Epithelial cell of proximal tubule (primary cell): ENCODE results near the gene NEK4. TPM values are rescaled to one million over a fixed set of nuclear protein-coding genes. Genes with fewer than 3 reads are reported as not detected.
"Not testable (repeated sequence)": the region's sequence is repeated elsewhere in the genome, so short reads cannot be mapped to it uniquely, and the experiment has no call there.

Experiments
- DNase-seq: peaks from one replicate; pipeline ENCODE4 v3.0.0-alpha.2; 2011; ENCODE audit warnings: low read depth
- H3K4me3 ChIP-seq: 2 replicates; pipeline ENCODE4 v1.5.1; 2011; ENCODE audit warnings: low read depth, mild to moderate bottlenecking, low read length
- total RNA-seq: library from RNA; depleted of rRNA; stranded (reverse); fragments of >200 nt; gene quantifications from 2 replicates; pipeline ENCODE4 v1.2.3, GENCODE V29; 2015
- TF ChIP-seq, protein P1 (sequence below): conservative IDR thresholded peaks from 2 replicates; pipeline ENCODE4 v1.5.1; 2012; ENCODE audit warnings: low read depth, mild to moderate bottlenecking, low read length

The NEK4 gene
- total RNA-seq, 1 donor from 2014 or later = 13.3 TPM

DNA sequence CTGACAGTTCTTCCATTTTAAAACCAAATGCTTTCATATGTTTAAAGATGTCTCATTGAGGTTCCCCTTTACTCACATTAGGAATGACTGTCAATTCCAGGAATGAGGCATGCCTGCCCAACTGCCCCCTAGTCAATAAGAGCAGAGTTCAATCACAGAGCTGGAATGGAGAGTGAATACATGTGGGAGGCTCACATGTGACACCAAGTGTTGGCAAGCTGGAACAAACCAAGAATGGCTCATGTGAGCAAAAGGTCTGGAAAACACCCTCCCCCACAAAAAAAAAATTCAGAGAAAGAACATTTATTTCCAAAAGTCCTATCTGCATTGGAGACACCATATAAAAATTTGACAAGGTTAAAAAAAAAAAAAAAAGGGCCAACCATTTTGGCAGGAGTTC is 88.7 kb downstream of the NEK4 start:
- no peak overlapping the region for H3K4me3 ChIP-seq
- TF ChIP-seq, protein P1, sequence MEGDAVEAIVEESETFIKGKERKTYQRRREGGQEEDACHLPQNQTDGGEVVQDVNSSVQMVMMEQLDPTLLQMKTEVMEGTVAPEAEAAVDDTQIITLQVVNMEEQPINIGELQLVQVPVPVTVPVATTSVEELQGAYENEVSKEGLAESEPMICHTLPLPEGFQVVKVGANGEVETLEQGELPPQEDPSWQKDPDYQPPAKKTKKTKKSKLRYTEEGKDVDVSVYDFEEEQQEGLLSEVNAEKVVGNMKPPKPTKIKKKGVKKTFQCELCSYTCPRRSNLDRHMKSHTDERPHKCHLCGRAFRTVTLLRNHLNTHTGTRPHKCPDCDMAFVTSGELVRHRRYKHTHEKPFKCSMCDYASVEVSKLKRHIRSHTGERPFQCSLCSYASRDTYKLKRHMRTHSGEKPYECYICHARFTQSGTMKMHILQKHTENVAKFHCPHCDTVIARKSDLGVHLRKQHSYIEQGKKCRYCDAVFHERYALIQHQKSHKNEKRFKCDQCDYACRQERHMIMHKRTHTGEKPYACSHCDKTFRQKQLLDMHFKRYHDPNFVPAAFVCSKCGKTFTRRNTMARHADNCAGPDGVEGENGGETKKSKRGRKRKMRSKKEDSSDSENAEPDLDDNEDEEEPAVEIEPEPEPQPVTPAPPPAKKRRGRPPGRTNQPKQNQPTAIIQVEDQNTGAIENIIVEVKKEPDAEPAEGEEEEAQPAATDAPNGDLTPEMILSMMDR = peak; percentile 34
- peak; percentile 74 for DNase-seq

DNA sequence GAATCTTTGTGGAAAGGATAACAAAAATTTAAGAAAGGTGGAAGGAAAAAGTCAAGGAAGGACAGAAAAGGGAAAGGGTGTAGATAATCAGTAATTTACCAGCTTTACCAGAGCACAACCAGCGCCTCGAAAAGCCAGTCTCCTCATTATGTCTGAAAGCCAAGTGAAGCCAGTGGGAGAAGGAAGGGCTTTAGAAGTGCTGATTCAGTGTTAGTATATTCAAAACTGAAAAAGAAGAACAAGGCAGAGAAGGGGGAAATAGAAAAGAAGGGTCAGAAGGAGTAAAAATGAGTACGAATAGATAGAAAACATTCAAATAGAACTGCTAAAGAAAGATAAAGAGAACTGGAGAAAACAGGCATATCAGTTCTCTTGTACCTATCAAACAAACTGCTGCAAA is 89.1 kb downstream of the NEK4 start:
- TF ChIP-seq, protein P1 = no peak
- DNase-seq = no peak
- H3K4me3 ChIP-seq = no peak overlapping the region

DNA sequence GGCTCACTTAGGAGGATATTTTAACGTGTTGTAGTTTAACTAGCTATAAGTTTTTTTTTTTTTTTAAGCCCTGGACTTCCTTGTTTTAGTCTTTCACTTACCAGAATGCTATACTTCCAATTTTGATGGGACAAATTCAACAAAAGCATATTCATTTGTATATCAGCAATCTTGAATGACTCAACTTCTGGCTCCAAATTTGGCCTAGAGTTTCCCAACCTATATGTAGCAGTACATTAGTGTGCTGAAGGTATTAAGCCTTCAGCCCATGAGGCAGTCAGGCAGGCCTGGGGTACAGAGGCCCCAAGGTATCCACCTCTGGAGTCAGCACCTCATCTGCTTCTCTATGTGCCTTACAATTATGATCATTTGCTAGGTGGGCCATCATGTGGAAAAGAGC is 90.9 kb downstream of the NEK4 start:
- no peak for DNase-seq
- TF ChIP-seq, protein P1 = no peak
- H3K4me3 ChIP-seq = no peak overlapping the region

DNA sequence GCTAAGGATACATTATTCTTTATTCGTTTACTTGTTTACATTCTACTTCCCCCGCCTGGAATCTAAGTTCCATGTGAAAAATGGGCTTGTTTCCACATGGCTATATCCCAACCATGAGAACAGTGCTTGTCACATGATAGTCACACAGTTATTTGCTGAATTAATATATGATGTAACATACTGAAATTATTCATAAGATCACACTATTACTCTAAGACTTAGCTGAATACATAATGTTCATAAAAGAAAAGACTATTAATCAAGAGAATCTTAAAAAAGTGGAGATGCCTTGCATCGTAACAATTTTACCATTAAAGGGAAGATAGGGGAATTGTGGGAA is 91.6 kb downstream of the NEK4 start:
- TF ChIP-seq, protein P1 = no peak
- H3K4me3 ChIP-seq = no peak overlapping the region
- no peak for DNase-seq

DNA sequence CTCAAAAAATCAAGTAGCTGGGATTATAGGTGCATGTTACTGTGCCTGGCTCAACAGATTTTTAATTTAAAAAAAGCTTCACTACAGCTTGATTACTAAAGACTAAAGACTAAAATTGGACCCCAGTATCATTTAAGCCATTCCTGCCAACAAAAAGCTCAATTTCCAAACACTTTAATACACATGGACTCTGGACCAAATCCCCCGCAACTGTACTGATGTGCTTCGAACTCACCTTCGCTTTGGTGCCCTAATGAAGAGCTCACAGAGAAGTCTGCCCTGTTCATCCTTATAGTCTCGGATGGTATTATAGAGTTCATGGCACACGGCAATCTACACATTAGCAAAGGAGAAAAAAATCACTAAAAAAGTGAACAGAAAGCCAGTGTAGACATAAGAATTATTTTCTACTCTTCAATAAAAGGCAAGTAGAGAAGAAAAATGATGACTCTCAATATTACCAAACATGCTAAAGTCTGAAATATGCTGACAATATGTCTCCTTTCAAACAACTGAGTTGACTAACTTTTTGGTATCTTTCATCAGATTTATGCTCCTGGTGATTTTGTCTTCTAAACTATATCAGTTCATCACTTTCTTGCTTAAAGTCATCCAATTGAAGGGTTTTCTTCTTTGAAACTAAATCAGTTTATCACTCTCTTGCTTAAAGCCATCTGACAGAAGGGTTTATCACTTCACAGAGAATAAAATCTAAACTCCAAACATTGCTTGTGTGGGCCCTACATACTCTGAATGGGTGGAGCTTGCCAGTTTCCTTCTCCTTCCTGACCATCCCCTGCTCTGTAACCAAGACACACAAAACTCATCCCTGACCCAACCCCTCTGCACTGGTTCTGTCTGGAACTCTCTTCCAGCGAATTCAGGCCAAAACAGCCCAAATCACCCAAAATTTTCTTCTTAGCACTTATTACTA is 92.2 kb downstream of the NEK4 start:
- DNase-seq = no peak
- TF ChIP-seq, protein P1 = no peak
- no peak overlapping the region for H3K4me3 ChIP-seq

DNA sequence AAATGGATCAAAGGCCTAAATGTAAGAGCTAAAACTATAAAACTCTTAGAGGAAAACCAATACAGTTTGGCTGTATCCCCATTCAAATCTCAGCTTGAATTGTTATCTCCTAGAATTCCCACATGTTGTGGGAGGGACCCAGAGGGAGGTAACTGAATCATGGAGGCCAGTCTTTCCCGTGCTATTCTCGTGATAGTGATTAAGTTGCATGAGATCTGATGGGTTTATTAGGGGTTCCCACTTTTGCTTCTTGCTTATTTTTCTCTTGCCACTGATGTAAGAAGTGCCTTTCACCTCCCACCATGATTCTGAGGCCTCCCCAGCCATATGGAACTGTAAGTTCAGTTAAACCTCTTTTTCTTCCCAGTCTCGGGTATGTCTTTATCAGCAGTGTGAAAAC is 94.5 kb downstream of the NEK4 start:
- DNase-seq, H3K4me3 ChIP-seq: not testable (repeated sequence)

DNA sequence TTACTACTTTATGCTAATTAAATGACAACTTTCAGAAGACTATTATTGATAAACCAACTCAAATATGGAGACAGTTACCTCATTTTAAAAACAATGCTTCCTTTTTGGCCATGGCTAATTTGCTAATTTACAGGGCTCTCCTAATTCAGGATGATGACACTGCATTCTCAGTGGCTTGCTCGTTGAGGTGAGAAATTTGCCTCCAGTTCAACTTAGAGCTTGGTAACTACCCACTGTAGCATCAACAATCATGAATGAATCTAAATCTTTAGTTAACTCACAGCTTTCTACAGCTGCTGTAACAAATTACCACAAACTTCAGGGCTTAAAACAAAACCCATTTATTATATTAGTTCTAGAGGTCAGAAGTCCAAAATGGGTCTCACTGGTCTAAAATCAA is 99.1 kb downstream of the NEK4 start:
- TF ChIP-seq, protein P1 = no peak
- no peak for DNase-seq
- H3K4me3 ChIP-seq = no peak overlapping the region
